ENCODE measurements around the gene BMI1.

DNA sequence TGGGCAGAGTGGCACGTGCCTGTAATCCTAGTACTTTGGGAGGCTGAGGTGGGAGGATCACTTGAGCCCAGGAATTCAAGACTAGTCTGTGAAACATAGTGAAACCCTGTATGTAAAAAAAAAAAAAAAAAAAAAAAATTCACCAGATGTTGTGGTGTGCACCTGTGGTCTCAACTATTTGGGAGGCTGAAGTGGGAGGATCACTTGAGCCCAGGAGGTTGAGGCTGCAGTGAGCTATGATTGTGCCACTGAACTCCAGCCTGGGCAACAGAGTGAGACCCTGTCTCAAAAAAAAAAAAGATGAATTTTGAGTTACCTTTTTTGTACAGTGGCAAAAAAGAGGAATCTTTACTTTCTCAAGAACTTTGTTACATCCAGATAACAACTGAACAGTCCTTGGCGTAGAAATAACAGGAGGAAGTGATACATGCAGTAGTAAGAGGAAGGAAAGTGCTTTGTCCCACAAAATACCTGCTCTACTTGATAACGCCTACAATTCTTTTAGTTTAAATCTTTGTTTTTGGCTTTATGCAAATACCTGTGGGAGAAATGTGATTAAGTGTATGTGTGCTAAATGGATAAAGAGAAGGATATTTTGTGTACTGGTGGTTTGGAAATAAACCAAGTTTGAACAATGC lies 53.7 kb downstream of the BMI1 start:
- no peak for TF ChIP-seq CTCF (IDR thresholded peaks at IDR 0.05 in 8 of 11, conservative IDR thresholded peaks at IDR 0.05 in 3 of 11)
- no peak for TF ChIP-seq POLR2AphosphoS5 (IDR thresholded peaks at IDR 0.05)

All from spleen (tissue), 7 donors.